ENCODE measurements around the gene COG1.

COG1 gene

DNA sequence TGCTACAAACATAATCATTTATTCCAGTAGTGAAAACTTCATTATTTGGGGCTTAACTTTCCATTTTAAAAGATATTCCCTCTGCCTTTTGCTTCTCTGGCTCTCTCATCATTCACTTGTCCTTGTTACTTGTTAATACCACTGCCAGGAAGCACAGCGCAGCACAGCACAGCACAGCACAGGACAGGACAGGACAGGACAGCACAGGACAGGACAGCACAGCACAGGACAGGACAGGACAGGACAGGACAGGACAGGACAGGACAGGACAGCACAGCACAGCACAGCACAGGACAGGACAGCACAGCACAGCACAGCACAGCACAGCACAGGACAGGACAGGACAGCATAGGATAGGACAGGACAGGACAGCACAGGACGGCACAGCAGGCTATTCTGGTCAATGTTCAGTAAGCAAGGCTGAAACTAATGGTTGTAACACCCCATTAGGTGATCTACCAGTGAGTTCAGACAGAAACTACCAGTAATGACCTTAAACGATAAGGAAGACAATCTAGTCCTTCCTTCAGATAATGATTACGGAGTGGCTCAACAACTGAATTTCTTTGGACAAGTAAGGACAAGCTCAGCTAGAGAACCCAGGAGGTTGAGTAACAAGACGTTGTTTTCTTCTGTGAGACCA, 31.9 kb downstream of the COG1 start:
- DNase-seq (ENCODE audit: insufficient read length, low spot score) (no peak), FAIRE-seq (no peak)
- TF ChIP-seq, protein P1, sequence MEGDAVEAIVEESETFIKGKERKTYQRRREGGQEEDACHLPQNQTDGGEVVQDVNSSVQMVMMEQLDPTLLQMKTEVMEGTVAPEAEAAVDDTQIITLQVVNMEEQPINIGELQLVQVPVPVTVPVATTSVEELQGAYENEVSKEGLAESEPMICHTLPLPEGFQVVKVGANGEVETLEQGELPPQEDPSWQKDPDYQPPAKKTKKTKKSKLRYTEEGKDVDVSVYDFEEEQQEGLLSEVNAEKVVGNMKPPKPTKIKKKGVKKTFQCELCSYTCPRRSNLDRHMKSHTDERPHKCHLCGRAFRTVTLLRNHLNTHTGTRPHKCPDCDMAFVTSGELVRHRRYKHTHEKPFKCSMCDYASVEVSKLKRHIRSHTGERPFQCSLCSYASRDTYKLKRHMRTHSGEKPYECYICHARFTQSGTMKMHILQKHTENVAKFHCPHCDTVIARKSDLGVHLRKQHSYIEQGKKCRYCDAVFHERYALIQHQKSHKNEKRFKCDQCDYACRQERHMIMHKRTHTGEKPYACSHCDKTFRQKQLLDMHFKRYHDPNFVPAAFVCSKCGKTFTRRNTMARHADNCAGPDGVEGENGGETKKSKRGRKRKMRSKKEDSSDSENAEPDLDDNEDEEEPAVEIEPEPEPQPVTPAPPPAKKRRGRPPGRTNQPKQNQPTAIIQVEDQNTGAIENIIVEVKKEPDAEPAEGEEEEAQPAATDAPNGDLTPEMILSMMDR (IDR thresholded peaks at IDR 0.05; ENCODE audit: insufficient read depth, missing control alignments): no peak

GRCh38 chr17:73226556-73227172, 33.8 kb downstream of the COG1 start:
- TF ChIP-seq, protein P1 (IDR thresholded peaks at IDR 0.05; ENCODE audit: insufficient read depth, missing control alignments): no peak
- DNase-seq (ENCODE audit: insufficient read length, low spot score): no peak
- FAIRE-seq: no peak

- TF ChIP-seq, protein P1 (IDR thresholded peaks at IDR 0.05; ENCODE audit: insufficient read depth, missing control alignments): no peak
- DNase-seq (ENCODE audit: insufficient read length, low spot score): no peak
Observed at GRCh38 chr17:73227379-73227778, 34.5 kb downstream of the COG1 start.

DNA sequence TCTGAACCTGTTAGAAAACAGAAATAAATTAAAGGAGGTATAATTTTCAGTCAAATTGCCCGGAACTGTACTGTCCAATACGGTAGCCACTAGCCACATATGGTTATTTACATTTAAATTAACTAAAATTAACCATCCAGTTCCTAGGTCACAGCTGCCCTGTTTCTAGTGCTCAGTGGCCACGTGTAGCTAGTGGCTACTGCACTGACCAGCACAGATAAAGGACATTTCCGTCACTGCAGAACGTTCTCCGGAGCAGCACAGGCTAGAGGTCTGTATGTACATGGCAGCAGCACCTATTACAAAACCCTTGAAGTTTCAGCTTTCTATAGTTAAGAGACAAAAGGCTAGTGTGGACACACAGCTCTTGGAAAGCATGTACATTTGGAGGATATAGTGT, 35.1 kb downstream of the COG1 start:
- FAIRE-seq (no peak), DNase-seq (ENCODE audit: insufficient read length, low spot score) (no peak)
- TF ChIP-seq, protein P1 (IDR thresholded peaks at IDR 0.05; ENCODE audit: insufficient read depth, missing control alignments): no peak

More at GRCh38 chr17:73227379-73227778, 34.5 kb downstream of the COG1 start:
- FAIRE-seq: no peak

- FAIRE-seq (no peak), DNase-seq (ENCODE audit: insufficient read length, low spot score) (no peak)
- TF ChIP-seq, protein P1 (IDR thresholded peaks at IDR 0.05; ENCODE audit: insufficient read depth, missing control alignments): no peak
Observed at GRCh38 chr17:73228748-73229236, 35.9 kb downstream of the COG1 start.

GRCh38 chr17:73230088-73230487, 37.2 kb downstream of the COG1 start:
- FAIRE-seq (no peak), DNase-seq (ENCODE audit: insufficient read length, low spot score) (no peak)
- TF ChIP-seq, protein P1 (IDR thresholded peaks at IDR 0.05; ENCODE audit: insufficient read depth, missing control alignments): no peak

DNA sequence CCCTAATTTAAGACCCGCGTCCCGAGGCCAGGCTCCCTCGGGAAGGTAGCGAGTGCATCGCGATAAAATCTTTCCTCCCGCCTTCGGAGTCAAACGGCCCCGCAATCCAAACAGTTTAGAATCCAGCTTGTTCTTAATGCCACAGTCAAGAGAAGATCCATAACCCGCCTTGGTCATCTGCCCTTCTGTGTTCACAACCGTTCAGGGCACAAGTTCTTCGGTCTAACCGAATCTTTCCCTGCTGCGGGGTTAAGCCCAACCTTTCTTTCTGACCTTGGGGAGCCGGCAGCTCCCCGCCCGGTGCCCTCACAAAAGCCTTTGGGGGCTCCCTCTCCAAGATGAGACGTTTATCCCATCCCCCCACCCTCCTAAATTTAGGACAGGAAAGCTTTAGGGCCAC, 38.5 kb downstream of the COG1 start:
- TF ChIP-seq, protein P1 (IDR thresholded peaks at IDR 0.05; ENCODE audit: insufficient read depth, missing control alignments): no peak
- FAIRE-seq (no peak), DNase-seq (ENCODE audit: insufficient read length, low spot score) (no peak)
